ENCODE data around the gene CREB3. TPM values are rescaled to one million over a fixed set of nuclear protein-coding genes. Genes with fewer than 3 reads are reported as not detected.

CREB3 gene
- total and polyA plus RNA-seq, 2 of the 4 experiments (the other 2 are of a cell fraction): 60.7 to 106 TPM

- no peak overlapping the region for H2BK20ac ChIP-seq (ENCODE audit: low read depth, low read length)
- H2AFZ ChIP-seq (replicated peaks; ENCODE audit: low read length, poor library complexity): peak overlapping the region; percentile 27
- H2AK5ac ChIP-seq (ENCODE audit: low read depth, low read length): no peak overlapping the region
- dilution Hi-C loops (cut with HindIII; ENCODE audit: low sequenced_read_pairs, unreplicated experiment): no loop called here
- H3K23ac ChIP-seq (ENCODE audit: low read depth, low read length): no peak overlapping the region
- intact Hi-C loops (cut with micrococcal nuclease): no loop called here
- H2BK15ac ChIP-seq (ENCODE audit: low read depth, low read length): no peak overlapping the region
- H3K79me1 ChIP-seq (ENCODE audit: low read depth in 1 of 2, low read length in 2 of 2): peaks cover 58 to 74% of the 10 kb centered on the region in 2 experiments
- ATAC-seq (ENCODE audit: low read depth): no peak
- no peaks in the 10 kb centered on the region for H3K27me3 ChIP-seq (ENCODE audit: control insufficient read depth, insufficient read depth, low read length)
- H3K4ac ChIP-seq (ENCODE audit: low read depth, low read length): no peak overlapping the region
- H2AK9ac ChIP-seq (replicated peaks; ENCODE audit: low read depth, low read length, poor library complexity): no peak overlapping the region
- BruUV-seq (replicated peaks): no TSS peak
- TF ChIP-seq FOS (IDR thresholded peaks at IDR 0.05; ENCODE audit: low read depth, low read length) (no peak), MAFK (IDR thresholded peaks at IDR 0.05; ENCODE audit: low read depth, low read length) (no peak), BHLHE40 (IDR thresholded peaks at IDR 0.05; ENCODE audit: low read depth, low read length) (no peak), CTCF (conservative IDR thresholded peaks at IDR 0.05; ENCODE audit: low read depth, low read length) (no peak), SMC3 (IDR thresholded peaks at IDR 0.05; ENCODE audit: low read depth, low read length) (no peak), NFE2L2 (IDR thresholded peaks at IDR 0.05; ENCODE audit: low read depth, low read length) (no peak), RFX5 (IDR thresholded peaks at IDR 0.05; ENCODE audit: low read depth, low read length) (no peak), RCOR1 (IDR thresholded peaks at IDR 0.05; ENCODE audit: insufficient replicate concordance, low read length) (no peak), POLR2A (IDR thresholded peaks at IDR 0.05; ENCODE audit: low read depth, low read length) (no peak), CEBPB (IDR thresholded peaks at IDR 0.05; ENCODE audit: low read depth, low read length) (no peak), MXI1 (IDR thresholded peaks at IDR 0.05; ENCODE audit: borderline replicate concordance, low read depth, low read length) (no peak), ELK1 (IDR thresholded peaks at IDR 0.05; ENCODE audit: borderline replicate concordance, low read depth, low read length) (no peak), CHD1 (IDR thresholded peaks at IDR 0.05; ENCODE audit: low read depth, low read length) (no peak), MAZ (IDR thresholded peaks at IDR 0.05; ENCODE audit: borderline replicate concordance, low read depth, low read length) (no peak), RAD21 (IDR thresholded peaks at IDR 0.05; ENCODE audit: low read length) (no peak)
- TF ChIP-seq, protein P1, sequence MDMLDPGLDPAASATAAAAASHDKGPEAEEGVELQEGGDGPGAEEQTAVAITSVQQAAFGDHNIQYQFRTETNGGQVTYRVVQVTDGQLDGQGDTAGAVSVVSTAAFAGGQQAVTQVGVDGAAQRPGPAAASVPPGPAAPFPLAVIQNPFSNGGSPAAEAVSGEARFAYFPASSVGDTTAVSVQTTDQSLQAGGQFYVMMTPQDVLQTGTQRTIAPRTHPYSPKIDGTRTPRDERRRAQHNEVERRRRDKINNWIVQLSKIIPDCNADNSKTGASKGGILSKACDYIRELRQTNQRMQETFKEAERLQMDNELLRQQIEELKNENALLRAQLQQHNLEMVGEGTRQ (IDR thresholded peaks at IDR 0.05; ENCODE audit: low read depth, low read length): no peak
- no peak overlapping the region for H2BK120ac ChIP-seq (ENCODE audit: low read depth, low read length)
- CTCF ChIA-PET: interaction anchor here (0.6 kb wide), 1 partner anchor 39 kb away, joined by 4 read pairs; no protein-coding TSS in a partner anchor
- H2BK5ac ChIP-seq (ENCODE audit: low read depth, low read length, poor library complexity, severe bottlenecking): no peak overlapping the region
- POLR2A ChIA-PET (ENCODE audit: unreplicated experiment): no interaction called here
- H3K4me1 ChIP-seq (ENCODE audit: control insufficient read depth, insufficient read depth, low read length): no peaks in the 10 kb centered on the region
- H3K9ac ChIP-seq (ENCODE audit: low read depth, low read length): no peak overlapping the region
- H3K56ac ChIP-seq (ENCODE audit: extremely low read depth, insufficient read depth, low read length): no peak overlapping the region
- in situ Hi-C loops (cut with MboI; ENCODE audit: low sequenced_read_pairs): no loop called here
- H4K20me1 ChIP-seq (ENCODE audit: insufficient read depth, low read length): peaks cover 18% of the 10 kb centered on the region
- H3K9me1 ChIP-seq (ENCODE audit: insufficient read depth, low read length): peaks cover 7% of the 10 kb centered on the region
- DNase-seq: no peak
- H3K4me3 ChIP-seq (ENCODE audit: insufficient read depth, low read depth, low read length): no peak overlapping the region
- no peaks in the 10 kb centered on the region for H3K9me3 ChIP-seq (ENCODE audit: control insufficient read depth, insufficient read depth, low read length)
- H4K91ac ChIP-seq (ENCODE audit: insufficient read depth, low read depth, low read length): no peak overlapping the region
- H3K4me2 ChIP-seq (ENCODE audit: low read depth, low read length): no peak overlapping the region
- no peak overlapping the region for H3K27ac ChIP-seq (ENCODE audit: insufficient read depth, low read length)
- H3K36me3 ChIP-seq (ENCODE audit: control insufficient read depth, insufficient read depth, low read length): peaks cover 85% of the 10 kb centered on the region
- H4K5ac ChIP-seq (ENCODE audit: low read depth, low read length): no peak overlapping the region
- no peak overlapping the region for H3K18ac ChIP-seq (ENCODE audit: low read depth, low read length)
- no peak overlapping the region for H4K8ac ChIP-seq (ENCODE audit: low read depth in 2 of 2, low read length in 2 of 2)
- no peak overlapping the region for H3K14ac ChIP-seq (replicated peaks; ENCODE audit: low read depth, low read length)
- WGBS, 2 experiments (ENCODE audit: extremely low coverage in 2 of 2, insufficient read length in 1 of 2): 100% methylated on average over 7 of the region's 10 CpGs; no CpG with 5 or more reads in 1 of the 2 experiments
Measured at GRCh38 chr9:35706951-35707350, 25.5 kb upstream of the CREB3 start.

All from IMR-90 (cell line).